Hematopoietic multipotent progenitor cell treated with erythropoietin and hydrocortisone succinate and interleukin-3 and kit ligand, for 8 days (in vitro differentiated cells): ENCODE measurements around the gene MLST8.

ENCODE experiments used
- DNase-seq: peaks from one replicate; pipeline ENCODE4 v3.0.0-alpha.2; 2015

Gene MLST8

GRCh38 chr16:2205104-2205966 is at the start of gene MLST8:
TSS of gene MLST8 (plus strand) at chr16:2205454. CDS start at chr16:2206086, 632 bp downstream.
- DNase-seq: peak; percentile 87

GRCh38 chr16:2155977-2156848 is 49.0 kb upstream of the MLST8 start:
- DNase-seq: peak; percentile 31

GRCh38 chr16:2156849-2157224 is 48.4 kb upstream of the MLST8 start:
- DNase-seq: no peak

GRCh38 chr16:2157480-2158261 is 47.6 kb upstream of the MLST8 start:
- no peak for DNase-seq

- DNase-seq: no peak
Observed at GRCh38 chr16:2158262-2158638, 47.0 kb upstream of the MLST8 start.

GRCh38 chr16:2159175-2159838 is 45.9 kb upstream of the MLST8 start:
- no peak for DNase-seq

- no peak for DNase-seq
Observed at GRCh38 chr16:2160915-2161551, 44.2 kb upstream of the MLST8 start.

- no peak for DNase-seq
Observed at GRCh38 chr16:2161911-2162310, 43.3 kb upstream of the MLST8 start.

- no peak for DNase-seq
Observed at GRCh38 chr16:2162676-2163118, 42.6 kb upstream of the MLST8 start.

GRCh38 chr16:2163211-2163881 is 41.9 kb upstream of the MLST8 start:
- DNase-seq: no peak

- DNase-seq: no peak
Observed at GRCh38 chr16:2165861-2166260, 39.4 kb upstream of the MLST8 start.

GRCh38 chr16:2166263-2167067 is 38.8 kb upstream of the MLST8 start:
- DNase-seq: no peak

- no peak for DNase-seq
Observed at GRCh38 chr16:2167068-2167638, 38.1 kb upstream of the MLST8 start.

GRCh38 chr16:2170080-2170479 is 35.2 kb upstream of the MLST8 start:
- DNase-seq: no peak

GRCh38 chr16:2170587-2171435 is 34.4 kb upstream of the MLST8 start:
- DNase-seq: no peak

- no peak for DNase-seq
Observed at GRCh38 chr16:2171601-2172178, 33.6 kb upstream of the MLST8 start.

GRCh38 chr16:2172688-2173335 is 32.4 kb upstream of the MLST8 start:
- DNase-seq: no peak

- no peak for DNase-seq
Observed at GRCh38 chr16:2173366-2173765, 31.9 kb upstream of the MLST8 start.
